ENCODE measurements around the gene CCHCR1. TPM values are rescaled to one million over a fixed set of nuclear protein-coding genes. Genes with fewer than 3 reads are reported as not detected.

Gene CCHCR1
- total RNA-seq, 1 experiment from 2014 or later: 45.5 TPM

GRCh38 chr6:31144296-31144969 is 13.2 kb downstream of the CCHCR1 start:
- H3K4me3 Mint-ChIP-seq: no peak overlapping the region
- no peak overlapping the region for H2BK20ac ChIP-seq (ENCODE audit: low read depth, low read length, poor library complexity, severe bottlenecking)
- H3K9ac ChIP-seq (ENCODE audit: extremely low read depth, insufficient read length, low read length): no peak overlapping the region
- no peak overlapping the region for H2BK120ac ChIP-seq (ENCODE audit: low read depth, low read length, poor library complexity, severe bottlenecking)
- H3K36me3 Mint-ChIP-seq (ENCODE audit: insufficient read depth in 1 of 3, low read depth in 3 of 3): peaks cover 25 to 59% (median 54%) of the 10 kb centered on the region in 3 experiments
- no peak for DNase-seq
- no peaks in the 10 kb centered on the region; the same call in 1 of the 2 replicates for H3K27me3 Mint-ChIP-seq (ENCODE audit: low read depth)
- H2BK5ac ChIP-seq (ENCODE audit: insufficient read length, low read length): no peak overlapping the region
- H4K91ac ChIP-seq (ENCODE audit: insufficient read length, low read depth, low read length): no peak overlapping the region
- no peak overlapping the region for H3K27ac ChIP-seq (ENCODE audit: insufficient read length, low read depth, low read length)
- no CpG with 5 or more reads among the region's 18 CpGs for WGBS (ENCODE audit: extremely low coverage, insufficient read length, low lambda C conversion rate)
- no peaks in the 10 kb centered on the region for H4K20me1 ChIP-seq (ENCODE audit: control insufficient read depth, insufficient read depth, insufficient read length)
- H2BK15ac ChIP-seq (ENCODE audit: low read depth, low read length): no peak overlapping the region
- H3K14ac ChIP-seq (ENCODE audit: insufficient read depth, low read length): no peak overlapping the region
- H2AK5ac ChIP-seq (ENCODE audit: insufficient read length, low read length): no peak overlapping the region
- no peaks in the 10 kb centered on the region for H3K27me3 ChIP-seq (ENCODE audit: insufficient read depth, low read length)
- no peak overlapping the region for H2BK12ac ChIP-seq (ENCODE audit: insufficient read length, low read depth, low read length)
- H3K9me3 ChIP-seq (ENCODE audit: control insufficient read depth, low read depth, low read length): no peaks in the 10 kb centered on the region
- no peak overlapping the region for H3K56ac ChIP-seq (ENCODE audit: insufficient read length, low read depth, low read length)
- H3K4me2 ChIP-seq (ENCODE audit: insufficient read depth, insufficient read length, low read length): no peak overlapping the region
- no peaks in the 10 kb centered on the region for H3K79me2 ChIP-seq (ENCODE audit: insufficient read depth, low read length)
- H2AFZ ChIP-seq (ENCODE audit: low read length): no peak overlapping the region
- H4K5ac ChIP-seq (ENCODE audit: insufficient read length, low read depth, low read length): no peak overlapping the region
- no peaks in the 10 kb centered on the region for H3K79me1 ChIP-seq (ENCODE audit: insufficient read depth, low read depth, low read length, poor library complexity, severe bottlenecking)
- H3K23me2 ChIP-seq (ENCODE audit: insufficient read length, low read depth, low read length, poor library complexity, severe bottlenecking): no peaks in the 10 kb centered on the region
- H3K27ac Mint-ChIP-seq: peak overlapping the region in 1 of 3 experiments; percentile 30; a peak in 1 of 7 replicates
- H3K9me3 Mint-ChIP-seq: no peaks in the 10 kb centered on the region
- H4K8ac ChIP-seq (replicated peaks; ENCODE audit: insufficient read length, low read depth, low read length): no peak overlapping the region
- no peak for TF ChIP-seq CTCF (conservative IDR thresholded peaks at IDR 0.05)
- no peak overlapping the region for H3K18ac ChIP-seq (ENCODE audit: insufficient read length, low read depth, low read length)
- no peak overlapping the region for H3T11ph ChIP-seq (ENCODE audit: low read length)
- no peak overlapping the region for H3K23ac ChIP-seq (ENCODE audit: insufficient read length, low read depth, low read length)
- no peak overlapping the region for H3K4ac ChIP-seq (ENCODE audit: low read depth, low read length)
- no peaks in the 10 kb centered on the region; the same call in 1 of the 2 replicates for H3K4me1 ChIP-seq (ENCODE audit: insufficient read depth, low read length)
- H3K4me1 Mint-ChIP-seq: peaks cover 27 to 29% of the 10 kb centered on the region in 2 experiments
